D721Med (cell line): ENCODE results near the gene NPAS3.

Source experiments
- DNase-seq: peaks from one replicate; pipeline ENCODE4 v3.0.0; 2011; ENCODE audit warnings: low spot score; ENCODE audit not compliant: insufficient read length
- FAIRE-seq: peaks from 2 replicates; lab custom pipeline; 2011; peaks lifted over from hg19 to GRCh38; lab: Jason Lieb, UNC
- TF ChIP-seq, protein P1 (sequence below): IDR thresholded peaks from 2 replicates; pipeline ENCODE4 v1.5.1; 2012; ENCODE audit warnings: mild to moderate bottlenecking, control low read depth; ENCODE audit not compliant: insufficient read depth; ENCODE audit errors: missing control alignments

NPAS3 gene

DNA sequence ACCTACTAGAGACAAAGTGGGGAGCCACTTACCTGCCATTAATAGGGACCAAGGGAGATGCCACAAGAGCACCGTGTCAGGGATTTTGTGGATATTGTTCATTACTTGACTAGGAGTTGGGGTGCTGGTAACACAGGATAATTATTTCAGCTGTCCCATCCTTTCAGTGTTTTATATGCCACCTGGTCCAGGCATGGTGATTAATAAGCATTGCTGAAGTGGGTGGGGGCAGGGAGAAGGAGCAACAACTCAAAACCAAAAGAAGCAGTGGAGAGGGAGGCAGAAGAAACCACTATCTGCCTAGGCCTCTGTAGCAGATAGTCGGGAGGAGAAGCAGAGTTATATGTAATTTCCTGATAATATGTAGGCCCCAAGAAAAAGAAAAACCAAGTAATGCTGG, 184.6 kb downstream of the NPAS3 start:
- FAIRE-seq: no peak
- no peak for DNase-seq
- TF ChIP-seq, protein P1, sequence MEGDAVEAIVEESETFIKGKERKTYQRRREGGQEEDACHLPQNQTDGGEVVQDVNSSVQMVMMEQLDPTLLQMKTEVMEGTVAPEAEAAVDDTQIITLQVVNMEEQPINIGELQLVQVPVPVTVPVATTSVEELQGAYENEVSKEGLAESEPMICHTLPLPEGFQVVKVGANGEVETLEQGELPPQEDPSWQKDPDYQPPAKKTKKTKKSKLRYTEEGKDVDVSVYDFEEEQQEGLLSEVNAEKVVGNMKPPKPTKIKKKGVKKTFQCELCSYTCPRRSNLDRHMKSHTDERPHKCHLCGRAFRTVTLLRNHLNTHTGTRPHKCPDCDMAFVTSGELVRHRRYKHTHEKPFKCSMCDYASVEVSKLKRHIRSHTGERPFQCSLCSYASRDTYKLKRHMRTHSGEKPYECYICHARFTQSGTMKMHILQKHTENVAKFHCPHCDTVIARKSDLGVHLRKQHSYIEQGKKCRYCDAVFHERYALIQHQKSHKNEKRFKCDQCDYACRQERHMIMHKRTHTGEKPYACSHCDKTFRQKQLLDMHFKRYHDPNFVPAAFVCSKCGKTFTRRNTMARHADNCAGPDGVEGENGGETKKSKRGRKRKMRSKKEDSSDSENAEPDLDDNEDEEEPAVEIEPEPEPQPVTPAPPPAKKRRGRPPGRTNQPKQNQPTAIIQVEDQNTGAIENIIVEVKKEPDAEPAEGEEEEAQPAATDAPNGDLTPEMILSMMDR: no peak

DNA sequence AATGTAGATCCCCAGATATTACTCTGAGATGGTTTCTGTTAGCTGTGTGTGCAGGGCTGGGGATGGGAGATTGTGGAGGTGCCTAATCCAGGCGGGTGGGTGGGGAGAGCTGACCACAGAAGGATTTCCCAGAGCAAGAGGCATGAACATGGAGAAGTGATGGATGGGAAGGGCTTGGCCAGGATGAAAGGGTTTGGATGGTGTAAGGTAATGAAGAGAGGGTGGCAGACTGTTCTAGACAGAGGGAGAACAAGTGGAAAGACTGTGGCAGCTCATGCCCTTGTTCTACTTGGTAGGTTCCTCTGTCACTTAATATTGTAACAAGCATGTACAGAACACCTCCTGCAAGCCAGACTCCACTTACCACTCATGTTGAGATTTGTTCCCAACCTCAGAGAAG, 187.8 kb downstream of the NPAS3 start:
- FAIRE-seq (no peak), DNase-seq (no peak)
- TF ChIP-seq, protein P1: no peak

DNA sequence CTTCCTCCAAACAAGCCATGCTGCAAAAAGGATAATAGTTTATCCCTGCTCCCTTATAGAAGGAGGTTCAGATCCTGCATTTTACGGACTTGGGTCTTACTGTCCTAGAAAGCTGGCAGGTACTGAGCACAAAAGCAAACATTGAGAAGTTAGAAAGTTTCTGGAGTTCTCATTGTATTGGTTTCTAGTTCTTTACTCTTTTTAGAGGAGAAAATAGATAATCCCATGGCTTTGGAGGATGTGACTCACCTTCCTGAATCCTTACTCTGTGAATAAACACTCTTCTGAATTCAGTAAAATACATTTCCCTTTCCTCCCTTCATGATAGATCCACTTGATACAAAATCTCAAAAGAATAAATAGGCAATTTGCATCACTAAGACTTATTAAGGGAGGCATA, 188.9 kb downstream of the NPAS3 start:
- no peak for DNase-seq
- TF ChIP-seq, protein P1: no peak
- FAIRE-seq: no peak

DNA sequence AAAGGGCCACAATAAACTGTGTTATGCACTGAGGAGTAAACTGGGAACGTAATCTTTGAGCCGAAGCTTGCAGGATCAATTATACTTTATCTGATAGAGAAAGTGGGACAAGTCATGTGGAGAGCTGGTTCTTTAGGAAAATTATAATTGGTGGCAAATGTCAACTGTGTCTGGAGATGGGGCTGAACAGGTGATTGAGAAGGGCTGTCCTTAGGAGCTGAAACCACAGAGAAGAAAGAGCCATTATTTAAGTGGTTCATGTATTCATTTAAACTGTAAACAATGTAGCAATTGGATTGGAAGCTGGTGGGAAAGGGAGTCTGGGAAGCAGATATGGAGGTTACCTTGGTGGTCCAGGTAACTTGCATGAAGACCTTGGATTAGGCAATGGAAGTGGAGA, 193.1 kb downstream of the NPAS3 start:
- DNase-seq (no peak), FAIRE-seq (no peak)
- TF ChIP-seq, protein P1: no peak

DNA sequence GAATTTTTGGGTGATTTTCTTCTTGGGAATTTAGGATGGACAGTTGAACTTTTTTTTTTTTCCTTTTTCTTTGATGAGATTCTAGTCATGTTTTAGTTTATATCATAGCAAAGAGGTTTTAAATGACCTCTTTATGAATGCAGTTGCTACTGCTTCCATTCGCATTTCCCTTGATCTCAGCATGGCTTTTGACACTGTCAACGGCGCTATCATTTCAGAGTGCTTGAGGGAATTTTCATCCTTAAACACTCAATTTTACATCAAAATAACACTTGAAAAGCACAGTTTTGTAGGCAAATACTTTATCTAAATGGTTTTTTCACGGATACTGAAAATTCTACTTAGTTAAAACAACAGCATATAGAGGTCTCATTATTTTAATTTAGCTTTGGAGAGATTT, 195.5 kb downstream of the NPAS3 start:
- no peak for FAIRE-seq
- TF ChIP-seq, protein P1: no peak
- DNase-seq: no peak

DNA sequence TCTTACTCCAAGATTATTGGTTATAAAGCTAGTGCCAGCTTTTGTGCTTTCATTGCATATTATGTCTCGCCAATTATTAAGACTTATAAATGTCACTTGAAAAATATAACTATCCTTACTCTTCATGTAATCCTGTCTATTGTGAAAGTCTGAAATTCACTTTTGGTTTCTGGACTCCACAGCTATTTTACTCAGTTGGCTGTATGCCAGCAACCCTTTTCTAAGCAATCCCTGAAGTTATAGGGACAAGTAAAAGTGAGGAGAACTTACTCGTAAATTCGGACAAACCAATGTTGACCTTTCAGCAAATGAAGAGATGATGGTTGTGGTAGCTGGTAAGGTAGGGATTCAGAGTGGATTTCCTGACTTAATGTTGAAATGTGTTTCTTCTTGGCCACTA, 196.3 kb downstream of the NPAS3 start:
- TF ChIP-seq, protein P1: no peak
- no peak for FAIRE-seq
- no peak for DNase-seq

DNA sequence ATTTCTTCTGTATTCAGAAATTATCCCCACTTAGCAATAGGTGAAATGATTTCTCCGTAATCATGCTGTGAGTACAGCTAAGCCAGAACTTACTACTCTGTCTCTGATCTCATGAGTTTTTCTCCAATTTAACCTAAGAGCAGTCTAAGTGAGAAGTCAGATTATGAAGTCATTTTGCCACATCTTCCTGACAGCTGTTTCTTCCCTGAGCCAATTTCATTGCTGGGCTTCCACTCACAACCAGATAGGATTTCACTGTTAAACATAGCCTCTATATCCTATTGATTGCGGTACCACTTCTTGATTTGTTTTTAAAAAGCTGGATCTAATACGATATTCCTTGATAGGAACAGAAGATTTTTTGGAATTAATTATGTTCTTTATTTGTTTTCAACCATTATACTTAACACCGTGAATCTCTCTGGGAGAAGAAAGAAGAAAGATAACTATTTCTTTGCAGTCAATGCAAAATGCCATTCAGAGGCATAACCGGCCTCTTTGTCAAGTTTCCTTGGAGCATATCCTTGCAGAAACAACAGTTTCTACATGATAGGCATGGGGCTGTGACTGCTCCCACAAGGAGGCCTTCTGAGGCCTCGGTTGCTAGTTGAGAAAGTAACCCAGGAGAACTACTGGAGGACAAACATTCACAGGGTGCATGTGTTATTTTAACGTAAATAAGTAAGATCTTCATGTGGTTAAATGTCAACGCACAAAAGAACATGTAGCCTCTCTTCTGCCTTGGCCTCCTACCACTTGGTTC, 212.2 kb downstream of the NPAS3 start:
- TF ChIP-seq, protein P1: no peak
- FAIRE-seq: no peak
- no peak for DNase-seq
